HAP-1 (cell line): ENCODE results near the gene RPS16.

ENCODE experiments used
- DNase-seq, 2 experiments: peaks; one replicate each; pipeline ENCODE4 v3.0.0-alpha.2; 2016 to 2020; ENCODE audit warnings: low spot score in 2 of 2
- H3K27me3 ChIP-seq: fragments of 250-450 bp; sonication (Bioruptor Pico); 2 replicates; pipeline ENCODE4 v1.5.1; 2020; ENCODE audit warnings: low read depth, mild to moderate bottlenecking, moderate library complexity
- H3K36me3 ChIP-seq: fragments of 250-450 bp; sonication (Bioruptor Pico); replicated peaks from 2 replicates; pipeline ENCODE4 v1.5.1; 2020; ENCODE audit warnings: mild to moderate bottlenecking
- H3K4me1 ChIP-seq: fragments of 250-450 bp; sonication (Bioruptor Pico); 2 replicates; pipeline ENCODE4 v1.5.1; 2020; ENCODE audit warnings: mild to moderate bottlenecking
- H3K4me3 ChIP-seq: fragments of 250-450 bp; sonication (Bioruptor Pico); 2 replicates; pipeline ENCODE4 v1.5.1; 2020; ENCODE audit warnings: mild to moderate bottlenecking, moderate library complexity
- H3K9me3 ChIP-seq: fragments of 250-450 bp; sonication (Bioruptor Pico); 2 replicates; pipeline ENCODE4 v1.5.1; 2020; ENCODE audit warnings: mild to moderate bottlenecking, moderate library complexity
- in situ Hi-C: fragments of 300-500 bp; cut with MboI; formaldehyde crosslinking; loops from 3 replicates; pipeline ENCODE4 v1.14.3; 2020; ENCODE audit warnings: low sequenced_read_pairs, inconsistent platforms, mixed read lengths

RPS16 gene

DNA sequence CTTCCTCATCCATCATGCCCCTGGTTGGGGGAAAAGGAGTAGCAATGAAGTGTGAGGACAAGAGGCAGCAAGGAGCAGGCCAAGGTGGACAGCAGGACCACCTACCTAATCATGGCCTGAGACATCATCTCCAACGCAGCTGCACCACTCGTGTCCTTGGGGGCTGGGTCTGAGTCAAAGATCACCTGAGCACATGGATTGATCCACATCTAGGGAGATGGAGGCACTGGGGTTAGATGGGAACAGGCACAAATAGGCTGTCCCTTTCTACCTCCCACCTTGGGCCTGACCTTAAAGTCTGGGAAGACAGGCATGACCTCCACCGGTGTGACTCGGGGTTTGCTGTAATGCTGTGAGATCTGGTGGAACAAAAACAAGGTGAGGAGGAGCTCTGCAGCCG lies 47.1 kb downstream of the RPS16 start:
- H3K9me3 ChIP-seq, result no peaks in the 10 kb centered on the region
- no peaks in the 10 kb centered on the region for H3K27me3 ChIP-seq
- H3K36me3 ChIP-seq, result peaks cover 53% of the 10 kb centered on the region
- no peak overlapping the region for H3K4me3 ChIP-seq
- H3K4me1 ChIP-seq, result peaks cover 3% of the 10 kb centered on the region; the same call in 1 of the 2 replicates
- in situ Hi-C loops, result no loop called here
- DNase-seq, result no peak

DNA sequence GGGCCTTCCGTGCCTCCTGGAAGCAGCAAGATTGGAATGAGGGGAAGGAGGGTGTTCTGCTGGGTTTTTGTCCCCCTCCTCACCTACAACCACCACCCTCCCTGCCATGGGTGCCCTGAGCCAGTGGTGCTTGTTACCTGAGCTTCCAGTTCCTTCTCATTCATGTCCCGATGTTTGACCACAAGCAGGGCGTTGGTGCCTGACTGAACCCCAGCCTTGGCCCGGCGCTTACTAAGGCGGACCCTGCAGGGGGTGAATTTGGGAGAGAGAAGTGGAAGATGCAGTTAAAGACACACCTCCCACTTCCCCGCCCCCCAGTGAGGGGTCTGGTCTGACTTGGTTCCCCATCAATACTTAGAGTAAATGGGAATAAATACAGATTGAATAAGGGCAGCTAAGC lies 49.2 kb downstream of the RPS16 start:
- no peaks in the 10 kb centered on the region for H3K27me3 ChIP-seq
- peaks cover 56% of the 10 kb centered on the region for H3K36me3 ChIP-seq
- H3K4me3 ChIP-seq, result no peak overlapping the region
- H3K9me3 ChIP-seq, result no peaks in the 10 kb centered on the region
- in situ Hi-C loops, result no loop called here
- DNase-seq, result no peak
- H3K4me1 ChIP-seq, result no peaks in the 10 kb centered on the region; the same call in 1 of the 2 replicates

DNA sequence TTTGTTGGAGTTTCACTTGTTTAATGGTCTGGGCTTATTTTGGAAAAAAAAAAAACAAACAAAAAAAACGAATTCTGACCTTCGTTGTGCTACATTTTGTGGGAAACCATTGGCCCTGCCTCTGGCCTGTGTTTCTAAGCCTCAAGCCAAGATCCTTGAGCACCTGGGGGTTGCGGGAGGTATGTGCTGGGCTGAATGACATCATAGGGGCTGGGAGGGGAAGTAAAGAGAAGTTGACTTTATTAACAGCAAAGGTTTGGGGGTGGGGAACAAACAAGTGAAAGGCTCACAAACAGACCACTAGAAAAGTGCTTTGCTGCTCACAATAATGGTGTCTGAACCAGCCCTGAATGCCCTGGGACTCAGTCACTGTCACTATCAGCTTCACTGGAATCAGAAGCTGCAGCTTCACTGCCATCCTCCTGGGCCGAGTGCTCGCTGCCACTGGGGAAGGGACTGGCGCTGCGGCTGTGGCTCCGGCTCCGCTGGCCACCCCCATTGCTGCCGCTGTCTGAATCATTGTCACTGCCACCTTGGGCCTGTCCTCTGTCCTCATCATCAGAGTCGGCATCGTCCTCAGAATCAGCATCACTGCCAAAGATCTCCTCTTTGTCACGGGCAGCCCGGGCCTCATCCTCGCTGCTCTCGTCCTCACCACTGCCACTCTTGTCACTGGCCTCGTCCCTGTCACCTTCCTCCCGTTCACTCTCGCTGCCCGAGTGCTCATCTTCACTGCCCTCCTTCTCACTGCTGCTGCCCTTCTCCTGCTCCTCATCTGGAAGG lies 49.9 kb downstream of the RPS16 start:
- Histone ChIP-seq H3K4me1 (no peaks in the 10 kb centered on the region; the same call in 1 of the 2 replicates), H3K36me3 (peaks cover 63% of the 10 kb centered on the region), H3K27me3 (no peaks in the 10 kb centered on the region), H3K4me3 (no peak overlapping the region), H3K9me3 (no peaks in the 10 kb centered on the region)
- in situ Hi-C loops, result no loop called here
- DNase-seq, result no peak

DNA sequence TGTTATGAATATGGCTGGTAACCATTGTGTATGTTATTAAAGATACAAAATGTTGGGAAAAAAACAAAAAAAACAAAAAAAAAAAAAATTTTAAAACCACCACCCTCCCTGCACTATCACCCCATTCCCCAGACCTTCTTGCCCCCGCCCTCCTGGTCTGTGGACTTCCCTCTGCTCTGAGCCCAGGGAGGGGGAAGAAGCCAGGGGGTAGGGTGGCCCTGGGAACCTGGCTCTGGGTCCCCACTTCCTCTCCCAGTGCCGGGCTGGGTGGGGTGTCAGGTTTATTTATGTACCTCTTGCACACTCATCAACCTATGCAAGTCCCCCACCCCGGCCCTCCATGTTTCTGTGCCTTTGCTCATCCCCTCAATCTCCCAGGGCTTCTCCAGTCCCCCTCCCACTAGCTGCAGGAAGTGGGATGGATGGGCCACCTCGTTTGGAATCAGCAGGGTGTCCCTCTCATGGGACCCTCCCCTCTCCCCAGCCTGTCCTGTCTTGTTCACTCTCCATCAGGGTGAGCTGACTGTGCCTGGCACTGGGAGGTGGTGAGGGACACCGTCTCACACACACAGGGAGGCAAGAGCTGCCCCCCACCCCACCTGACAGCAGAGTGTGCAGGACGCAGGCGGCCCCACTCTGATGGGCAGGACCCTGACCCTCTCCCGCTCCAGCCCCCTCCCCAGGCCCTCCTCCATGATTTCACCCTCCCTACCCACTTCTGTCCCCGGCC lies 50.7 kb downstream of the RPS16 start:
- no peaks in the 10 kb centered on the region for H3K9me3 ChIP-seq
- in situ Hi-C loops, result no loop called here
- H3K36me3 ChIP-seq, result peaks cover 72% of the 10 kb centered on the region
- H3K4me1 ChIP-seq, result no peaks in the 10 kb centered on the region; the same call in 1 of the 2 replicates
- no peaks in the 10 kb centered on the region for H3K27me3 ChIP-seq
- no peak for DNase-seq
- H3K4me3 ChIP-seq, result no peak overlapping the region
